ENCODE results near the gene TUB. TPM values are rescaled to one million over a fixed set of nuclear protein-coding genes. Genes with fewer than 3 reads are reported as not detected.

Gene TUB
- total RNA-seq, 4 donors from 2014 or later, result 8.9 to 24.4 (median 12.6) TPM

DNA sequence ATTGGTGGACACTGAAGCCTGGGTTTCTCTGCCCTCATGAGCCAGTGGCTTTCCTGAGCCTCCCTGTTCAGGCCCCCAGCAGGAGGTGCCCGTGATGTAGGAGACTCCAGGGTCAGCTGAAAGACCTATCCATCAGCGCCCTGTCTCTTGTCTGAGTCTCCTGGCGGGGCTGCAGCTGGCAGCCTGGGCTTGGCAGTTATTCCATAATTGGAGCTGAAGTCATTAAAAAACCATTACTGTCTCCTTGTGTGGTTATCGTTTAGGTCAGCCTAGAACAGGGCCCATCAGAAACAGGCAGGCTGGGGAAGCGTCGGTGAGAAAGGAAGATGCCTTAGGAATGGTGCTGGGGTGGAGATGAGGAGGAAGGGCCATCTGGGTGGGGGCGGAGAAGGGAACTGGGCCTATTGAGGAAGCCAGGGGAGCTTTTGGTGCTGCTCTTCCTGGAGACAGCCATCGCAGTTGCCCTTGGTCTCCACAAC is 5.0 kb downstream of the TUB start:
- ATAC-seq (ENCODE audit: low FRiP score), result no peak
- TF ChIP-seq, protein P1, sequence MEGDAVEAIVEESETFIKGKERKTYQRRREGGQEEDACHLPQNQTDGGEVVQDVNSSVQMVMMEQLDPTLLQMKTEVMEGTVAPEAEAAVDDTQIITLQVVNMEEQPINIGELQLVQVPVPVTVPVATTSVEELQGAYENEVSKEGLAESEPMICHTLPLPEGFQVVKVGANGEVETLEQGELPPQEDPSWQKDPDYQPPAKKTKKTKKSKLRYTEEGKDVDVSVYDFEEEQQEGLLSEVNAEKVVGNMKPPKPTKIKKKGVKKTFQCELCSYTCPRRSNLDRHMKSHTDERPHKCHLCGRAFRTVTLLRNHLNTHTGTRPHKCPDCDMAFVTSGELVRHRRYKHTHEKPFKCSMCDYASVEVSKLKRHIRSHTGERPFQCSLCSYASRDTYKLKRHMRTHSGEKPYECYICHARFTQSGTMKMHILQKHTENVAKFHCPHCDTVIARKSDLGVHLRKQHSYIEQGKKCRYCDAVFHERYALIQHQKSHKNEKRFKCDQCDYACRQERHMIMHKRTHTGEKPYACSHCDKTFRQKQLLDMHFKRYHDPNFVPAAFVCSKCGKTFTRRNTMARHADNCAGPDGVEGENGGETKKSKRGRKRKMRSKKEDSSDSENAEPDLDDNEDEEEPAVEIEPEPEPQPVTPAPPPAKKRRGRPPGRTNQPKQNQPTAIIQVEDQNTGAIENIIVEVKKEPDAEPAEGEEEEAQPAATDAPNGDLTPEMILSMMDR (IDR thresholded peaks at IDR 0.05), result no peak

GRCh38 chr11:8086571-8086970 is 5.6 kb downstream of the TUB start:
- no peak for DNase-seq (ENCODE audit: low spot score)
- no peak for ATAC-seq (ENCODE audit: low FRiP score)
- TF ChIP-seq, protein P1 (IDR thresholded peaks at IDR 0.05), result no peak

More for the DNA sequence above, 5.0 kb downstream of the TUB start:
- DNase-seq (ENCODE audit: low spot score), result no peak

DNA sequence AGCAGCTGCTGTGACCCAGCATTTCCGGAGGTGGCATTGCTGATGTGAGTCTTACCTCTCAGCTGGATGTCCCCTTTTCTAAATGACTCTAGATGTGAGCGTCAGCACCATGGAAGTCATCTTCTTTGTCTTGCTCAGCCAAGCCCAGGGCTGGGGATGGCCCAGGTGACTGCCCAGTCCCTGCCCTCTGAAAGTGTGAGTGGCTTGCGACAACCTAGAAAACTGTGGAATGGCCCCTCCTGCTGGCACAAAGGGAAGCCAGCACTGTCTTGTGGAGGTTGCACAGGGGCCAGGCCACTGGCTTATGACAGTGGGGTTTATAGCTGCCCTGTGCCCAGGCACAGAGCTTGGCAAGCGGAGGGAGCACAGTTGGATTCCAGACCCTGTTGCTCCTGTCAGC is 6.2 kb downstream of the TUB start:
- TF ChIP-seq, protein P1 (IDR thresholded peaks at IDR 0.05), result no peak
- no peak for ATAC-seq (ENCODE audit: low FRiP score)
- no peak for DNase-seq (ENCODE audit: low spot score)

DNA sequence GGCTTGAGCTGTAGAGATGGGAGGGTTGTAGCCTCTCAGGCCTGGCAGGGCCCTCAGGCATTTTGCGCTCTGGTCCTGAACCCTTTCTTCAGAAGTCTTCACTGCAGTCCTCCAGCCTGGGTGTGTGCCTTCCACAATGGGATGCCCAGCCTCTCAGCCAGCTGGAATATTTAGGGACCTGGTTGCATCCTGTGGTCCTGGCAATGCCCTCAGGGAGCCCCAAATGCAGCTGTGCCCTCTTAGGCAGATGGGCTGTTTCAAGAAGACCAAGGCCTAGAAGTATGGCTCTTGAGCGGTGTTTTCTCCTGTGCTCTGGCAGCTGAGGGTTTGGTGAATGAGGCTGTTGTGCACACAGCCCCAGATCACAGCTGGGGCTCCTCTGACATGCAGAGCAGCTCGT is 6.7 kb downstream of the TUB start:
- TF ChIP-seq, protein P1 (IDR thresholded peaks at IDR 0.05), result no peak
- DNase-seq (ENCODE audit: low spot score) (no peak), ATAC-seq (ENCODE audit: low FRiP score) (no peak)

- TF ChIP-seq, protein P1 (IDR thresholded peaks at IDR 0.05), result no peak
- DNase-seq (ENCODE audit: low spot score) (no peak), ATAC-seq (ENCODE audit: low FRiP score) (no peak)
These were observed 8.9 kb downstream of the TUB start for GRCh38 chr11:8089791-8090510.

DNA sequence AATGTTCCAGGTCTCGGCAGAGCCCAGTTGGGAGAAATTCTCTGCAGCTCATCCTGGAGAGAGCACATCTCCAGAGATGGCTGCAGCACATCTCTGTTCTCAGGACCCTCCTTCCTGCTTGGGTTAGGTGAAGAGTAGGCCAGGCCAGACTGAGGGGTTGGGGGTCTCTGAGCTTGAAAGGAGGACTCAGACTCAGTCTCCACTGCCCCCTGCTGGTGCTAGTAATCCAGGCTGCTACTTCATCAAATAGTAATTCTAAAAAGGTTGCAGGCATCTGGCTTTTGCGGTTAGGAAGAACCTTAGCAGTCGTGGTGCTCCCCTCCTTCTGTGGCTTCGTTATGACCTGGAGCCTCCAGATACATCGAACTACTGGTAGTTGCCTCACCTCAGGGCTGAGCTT is 9.7 kb downstream of the TUB start:
- ATAC-seq (ENCODE audit: low FRiP score) (no peak), DNase-seq (ENCODE audit: low spot score) (no peak)
- TF ChIP-seq, protein P1 (IDR thresholded peaks at IDR 0.05), result no peak

DNA sequence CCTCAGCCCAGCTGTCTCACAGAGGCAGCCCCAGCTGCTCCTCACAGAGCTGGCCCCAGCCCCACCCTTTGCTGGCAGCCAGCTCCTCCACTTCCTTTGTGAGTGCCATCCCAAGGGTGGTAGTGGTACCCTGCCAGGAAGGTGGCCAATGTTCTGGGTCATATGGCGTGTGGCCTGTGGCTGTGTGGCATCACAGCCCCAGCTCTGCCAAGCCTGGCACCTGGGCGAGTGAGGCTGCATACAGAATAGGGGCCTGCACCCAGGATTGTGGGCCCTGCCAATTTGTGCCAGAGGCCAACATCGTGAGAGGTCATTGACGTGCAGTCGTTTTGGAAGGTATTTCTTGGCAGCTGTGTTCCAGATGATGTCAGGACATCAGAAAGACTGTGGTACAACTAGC is 10.7 kb downstream of the TUB start:
- DNase-seq (ENCODE audit: low spot score), result no peak

More for the DNA sequence above, 10.7 kb downstream of the TUB start:
- TF ChIP-seq, protein P1 (IDR thresholded peaks at IDR 0.05), result no peak
- no peak for ATAC-seq (ENCODE audit: low FRiP score)

All from omental fat pad (tissue), 4 donors.